Transverse colon (tissue), 4 donors: ENCODE data around the gene KRT7. TPM values are rescaled to one million over a fixed set of nuclear protein-coding genes. Genes with fewer than 3 reads are reported as not detected.

ENCODE experiments used
- DNase-seq: peaks from one replicate; pipeline ENCODE4 v3.0.0-alpha.2; 2019
- H3K27ac ChIP-seq, 4 donors: fragments of 200-600 bp; sonication (generic); 2 replicates each; pipeline ENCODE4 v1.5.1; 2016 to 2018; ENCODE audit warnings: inconsistent platforms in 4 of 4
- H3K27me3 ChIP-seq: fragments of 200-600 bp; sonication (generic); 2 replicates; pipeline ENCODE4 v1.5.1; 2017; ENCODE audit warnings: inconsistent platforms
- H3K36me3 ChIP-seq, 4 donors: fragments of 200-600 bp; sonication (generic); 2 replicates each; pipeline ENCODE4 v1.5.1; 2017 to 2019; ENCODE audit warnings: inconsistent platforms in 4 of 4
- H3K4me1 ChIP-seq, 4 donors: fragments of 200-600 bp; sonication (generic); 2 replicates each; pipeline ENCODE4 v1.5.1; 2017 to 2020; ENCODE audit warnings: inconsistent platforms in 4 of 4
- H3K4me3 ChIP-seq, 4 donors: fragments of 200-600 bp; sonication (generic); 1 replicate in 1 of 4; 2 replicates in 3 of 4; pipeline versions ENCODE4 v1.5.1 to v1.6.1; 2017 to 2019; ENCODE audit warnings: inconsistent platforms in 4 of 4
- H3K9me3 ChIP-seq, 2 donors: fragments of 200-600 bp; sonication (generic); 2 replicates each; pipeline ENCODE4 v1.5.1; 2017 to 2019; ENCODE audit warnings: inconsistent platforms in 2 of 2
- CTCF ChIP-seq, 5 experiments: fragments of 200-600 bp in 3 of 5; fragments of 450-650 bp in 2 of 5; sonication (generic) in 3 of 5; IDR thresholded peaks; 1 replicate in 2 of 5; 2 replicates in 3 of 5; pipeline ENCODE4 v1.5.1; 2016 to 2017; ENCODE audit warnings: antibody characterized with exemption in 5 of 5, inconsistent platforms in 3 of 5, mild to moderate bottlenecking in 2 of 5, moderate library complexity in 1 of 5
- EP300 ChIP-seq: sonication (generic); formaldehyde crosslinking; IDR thresholded peaks from one replicate; pipeline ENCODE4 v1.6.1; 2017; ENCODE audit warnings: antibody characterized with exemption, low read depth
- POLR2A ChIP-seq: fragments of 450-650 bp; IDR thresholded peaks from one replicate; pipeline ENCODE4 v1.6.1; 2016; ENCODE audit warnings: antibody characterized with exemption, mild to moderate bottlenecking, moderate library complexity
- POLR2AphosphoS5 ChIP-seq, 3 donors: sonication (generic); formaldehyde crosslinking; IDR thresholded peaks; one replicate each; pipeline ENCODE4 v1.6.1; 2016; ENCODE audit warnings: antibody characterized with exemption in 3 of 3
- WGBS, 2 donors: methylation state at CpG; one replicate each; pipeline ENCODE4 v1.1.5; 2018; ENCODE audit warnings: low coverage in 1 of 2; 5-methylcytosine and 5-hydroxymethylcytosine counted together
- in situ Hi-C, 4 donors: fragments of 200-750 bp; cut with MboI; loops; one replicate each; pipeline versions ENCODE4 v1.15.0 to v1.15.1; 2017; ENCODE audit warnings: low sequenced_read_pairs in 3 of 4, low pct_ligation_motif_present in 1 of 4, low pct_unique_long_range_greater_than_20kb in 1 of 4
- intact Hi-C: fragments of 100-400 bp; cut with DNase I; formaldehyde crosslinking; loops from one replicate; pipeline ENCODE4 v1.15.1; 2023; ENCODE audit warnings: low total_unique reads
- total RNA-seq, 4 donors: library from RNA; depleted of rRNA; stranded (reverse); fragments of >200 nt; gene quantifications; one replicate each; pipeline ENCODE4 v1.1.0, GENCODE V29; 2016

The KRT7 gene
- total RNA-seq, 4 donors from 2014 or later: 0.75 to 1.6 (median 0.95) TPM; not detected in 1

- Histone ChIP-seq H3K4me3 (no peak overlapping the region), H3K36me3 (no peaks in the 10 kb centered on the region), H3K4me1 (peaks cover 0 to 6% (median 2%) of the 10 kb centered on the region in 4 donors), H3K27ac (no peak overlapping the region), H3K9me3 (no peaks in the 10 kb centered on the region), H3K27me3 (no peaks in the 10 kb centered on the region)
- in situ Hi-C loops: no loop called here
- no peak for TF ChIP-seq POLR2A
- no peak for TF ChIP-seq EP300
- peak in 1 of 3 donors; percentile 34 for TF ChIP-seq POLR2AphosphoS5 (IDR thresholded peaks at IDR 0.05)
- 53% methylated on average over 18 of the region's 19 CpGs; no CpG with 5 or more reads in 1 of the 2 donors for WGBS, 2 donors
- intact Hi-C loops: no loop called here
- peak; percentile 78 for DNase-seq
Observed at GRCh38 chr12:52203079-52203921, 29.7 kb upstream of the KRT7 start.

- WGBS, 2 donors: 0 to 82% methylated on average over 1 to 18 of the region's 18 CpGs
- intact Hi-C loops (no loop called here), in situ Hi-C loops (no loop called here)
- Histone ChIP-seq H3K27me3 (no peaks in the 10 kb centered on the region), H3K4me3 (no peak overlapping the region), H3K9me3 (no peaks in the 10 kb centered on the region), H3K27ac (no peak overlapping the region), H3K4me1 (peaks cover 0 to 6% (median 2%) of the 10 kb centered on the region in 4 donors), H3K36me3 (no peaks in the 10 kb centered on the region)
- no peak for DNase-seq
- no peak for TF ChIP-seq EP300
- TF ChIP-seq CTCF (IDR thresholded peaks at IDR 0.05): no peak
- TF ChIP-seq POLR2A: no peak
- no peak for TF ChIP-seq POLR2AphosphoS5 (IDR thresholded peaks at IDR 0.05)
Observed at GRCh38 chr12:52204095-52204930, 28.7 kb upstream of the KRT7 start.

- H3K27me3 ChIP-seq: no peaks in the 10 kb centered on the region
- TF ChIP-seq EP300: no peak
- no peak for TF ChIP-seq POLR2A
- no peak for TF ChIP-seq CTCF (IDR thresholded peaks at IDR 0.05)
- TF ChIP-seq POLR2AphosphoS5 (IDR thresholded peaks at IDR 0.05): no peak
- intact Hi-C loops (no loop called here), in situ Hi-C loops (no loop called here)
- no peak overlapping the region for H3K4me3 ChIP-seq
- no peak overlapping the region for H3K27ac ChIP-seq
- H3K4me1 ChIP-seq: peaks cover 0 to 6% (median 2%) of the 10 kb centered on the region in 4 donors
- DNase-seq: no peak
- H3K9me3 ChIP-seq: no peaks in the 10 kb centered on the region
- H3K36me3 ChIP-seq: no peaks in the 10 kb centered on the region
- 85% methylated on average over 7 of the region's 7 CpGs; no CpG with 5 or more reads in 1 of the 2 donors for WGBS, 2 donors
Observed at GRCh38 chr12:52204931-52205505, 28.0 kb upstream of the KRT7 start.

- Histone ChIP-seq H3K4me1 (peaks cover 0 to 6% (median 2%) of the 10 kb centered on the region in 4 donors), H3K27ac (no peak overlapping the region), H3K9me3 (no peaks in the 10 kb centered on the region), H3K36me3 (no peaks in the 10 kb centered on the region), H3K27me3 (no peaks in the 10 kb centered on the region), H3K4me3 (no peak overlapping the region)
- 74 to 85% methylated on average over 4 of the region's 4 CpGs for WGBS, 2 donors
- TF ChIP-seq EP300 (no peak), POLR2AphosphoS5 (IDR thresholded peaks at IDR 0.05) (no peak), POLR2A (no peak), CTCF (IDR thresholded peaks at IDR 0.05) (no peak)
- in situ Hi-C loops: no loop called here
- DNase-seq: no peak
- intact Hi-C loops: no loop called here
Observed at GRCh38 chr12:52205612-52206303, 27.3 kb upstream of the KRT7 start.
